GM21737 (cell line): ENCODE data around the gene LGALS16.
A peak's percentile ranks its signal among the peaks of the same experiment; 100 is the strongest.
"Not testable (repeated sequence)": the region's sequence is repeated elsewhere in the genome, so short reads cannot be mapped to it uniquely, and the experiment has no call there.

ENCODE experiments used
- ATAC-seq: cut with Tn5 transposase; IDR thresholded peaks from one replicate; pipeline ENCODE4 v1.9.1; 2021; ENCODE audit warnings: mild to moderate bottlenecking, moderate library complexity; ENCODE audit not compliant: unreplicated experiment

Gene LGALS16

GRCh38 chr19:39677961-39678889 lies 22.5 kb downstream of the LGALS16 start:
- ATAC-seq: no peak

- ATAC-seq: peak; percentile 50
These were observed 23.5 kb downstream of the LGALS16 start for GRCh38 chr19:39679056-39679790.

GRCh38 chr19:39679791-39680168 lies 24.1 kb downstream of the LGALS16 start:
- no peak for ATAC-seq

- no peak for ATAC-seq
These were observed 24.9 kb downstream of the LGALS16 start for GRCh38 chr19:39680593-39680992.

GRCh38 chr19:39681416-39681815 lies 25.7 kb downstream of the LGALS16 start:
- no peak for ATAC-seq

GRCh38 chr19:39684267-39684666 lies 28.6 kb downstream of the LGALS16 start:
- ATAC-seq: no peak

GRCh38 chr19:39686739-39687138 lies 31.0 kb downstream of the LGALS16 start:
- ATAC-seq: no peak

GRCh38 chr19:39688637-39689036 lies 32.9 kb downstream of the LGALS16 start:
- ATAC-seq: not testable (repeated sequence)

GRCh38 chr19:39692166-39692565 lies 36.5 kb downstream of the LGALS16 start:
- ATAC-seq: no peak

GRCh38 chr19:39692822-39693221 lies 37.1 kb downstream of the LGALS16 start:
- no peak for ATAC-seq

- no peak for ATAC-seq
These were observed 40.0 kb downstream of the LGALS16 start for GRCh38 chr19:39695759-39696158.

- ATAC-seq: no peak
These were observed 40.7 kb downstream of the LGALS16 start for GRCh38 chr19:39696387-39696786.

- ATAC-seq: no peak
These were observed 42.8 kb downstream of the LGALS16 start for GRCh38 chr19:39698535-39698934.

- ATAC-seq: no peak
These were observed 45.6 kb downstream of the LGALS16 start for GRCh38 chr19:39701291-39701690.

GRCh38 chr19:39704181-39705044 lies 48.7 kb downstream of the LGALS16 start, which contains the start of gene LGALS14:
Gene LGALS14 (plus strand): TSS chr19:39704481. CDS start chr19:39704529, 48 bp downstream.
- ATAC-seq: no peak

GRCh38 chr19:39705578-39706188 lies 50.0 kb downstream of the LGALS16 start:
- ATAC-seq: no peak

- peak; percentile 57 for ATAC-seq
These were observed 52.9 kb downstream of the LGALS16 start for GRCh38 chr19:39708594-39708993.

GRCh38 chr19:39709026-39709872 lies 53.5 kb downstream of the LGALS16 start:
- no peak for ATAC-seq
